Upper lobe of right lung (tissue), 1 donor: Measurements from ENCODE around the gene LIN7B. TPM values are rescaled to one million over a fixed set of nuclear protein-coding genes. Genes with fewer than 3 reads are reported as not detected.

Source experiments
- ATAC-seq: fragments of 200-7000 bp; cut with Tn5 transposase; one replicate; pipeline ENCODE4 v1.9.1; 2020; ENCODE audit warnings: mild to moderate bottlenecking, moderate library complexity
- DNase-seq: peaks from one replicate; pipeline ENCODE4 v3.0.0-alpha.2; 2020
- H3K27ac ChIP-seq: fragments of 200-600 bp; one replicate; pipeline ENCODE4 v1.8.0; 2022
- H3K27me3 ChIP-seq: fragments of 200-600 bp; one replicate; pipeline ENCODE4 v1.8.0; 2022; ENCODE audit warnings: mild to moderate bottlenecking
- H3K36me3 ChIP-seq: fragments of 200-600 bp; one replicate; pipeline ENCODE4 v1.8.0; 2022
- H3K4me1 ChIP-seq: fragments of 200-600 bp; one replicate; pipeline ENCODE4 v1.8.0; 2022
- H3K4me3 ChIP-seq: fragments of 200-600 bp; one replicate; pipeline ENCODE4 v1.8.0; 2022; ENCODE audit warnings: mild to moderate bottlenecking
- H3K9me3 ChIP-seq: fragments of 200-600 bp; one replicate; pipeline ENCODE4 v1.8.0; 2022
- CTCF ChIP-seq: fragments of 200-600 bp; IDR thresholded peaks from one replicate; pipeline ENCODE4 v1.8.0; 2022; ENCODE audit warnings: antibody characterized with exemption
- intact Hi-C: fragments of 100-400 bp; cut with DNase I; formaldehyde crosslinking; loops from one replicate; pipeline ENCODE4 v1.11.0; 2022
- total RNA-seq: library from RNA; stranded (reverse); fragmentation: NEBNext Ultra II Directional; extraction: Animal tissue kit (Norgen Biotek cat#: 25700); gene quantifications from one replicate; pipeline ENCODE4 v1.2.1, GENCODE V29; 2021
- donor health status: DM: no; HTN: yes; CAD: no; lungs with severe emphysema.

LIN7B gene
- total RNA-seq, 1 donor from 2014 or later: 12.2 TPM

DNA sequence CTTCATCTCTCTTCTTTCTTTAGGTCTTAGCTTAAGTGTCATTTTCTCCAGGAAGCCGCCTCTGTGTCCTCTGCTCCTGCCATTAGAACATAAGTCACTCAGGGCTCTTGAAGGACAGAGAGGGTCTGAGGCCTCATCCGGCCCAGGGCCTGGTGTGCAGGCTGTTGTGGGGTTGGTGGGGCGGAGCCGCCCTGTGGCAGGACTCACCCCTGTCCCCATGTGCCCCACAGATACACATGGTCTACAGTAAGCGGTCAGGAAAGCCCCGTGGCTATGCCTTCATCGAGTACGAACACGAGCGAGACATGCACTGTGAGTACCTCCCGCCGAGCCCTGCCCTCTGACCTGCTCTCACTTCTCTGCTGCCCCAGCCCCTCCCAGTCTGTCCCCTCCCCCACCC, 13.0 kb upstream of the LIN7B start:
- Histone ChIP-seq H3K4me3 (no peak overlapping the region), H3K36me3 (peaks cover 97% of the 10 kb centered on the region), H3K9me3 (no peaks in the 10 kb centered on the region), H3K27me3 (no peaks in the 10 kb centered on the region), H3K4me1 (peaks cover 3% of the 10 kb centered on the region), H3K27ac (no peak overlapping the region)
- DNase-seq (no peak), ATAC-seq (no peak)
- intact Hi-C loops: no loop called here
- no peak for TF ChIP-seq CTCF

DNA sequence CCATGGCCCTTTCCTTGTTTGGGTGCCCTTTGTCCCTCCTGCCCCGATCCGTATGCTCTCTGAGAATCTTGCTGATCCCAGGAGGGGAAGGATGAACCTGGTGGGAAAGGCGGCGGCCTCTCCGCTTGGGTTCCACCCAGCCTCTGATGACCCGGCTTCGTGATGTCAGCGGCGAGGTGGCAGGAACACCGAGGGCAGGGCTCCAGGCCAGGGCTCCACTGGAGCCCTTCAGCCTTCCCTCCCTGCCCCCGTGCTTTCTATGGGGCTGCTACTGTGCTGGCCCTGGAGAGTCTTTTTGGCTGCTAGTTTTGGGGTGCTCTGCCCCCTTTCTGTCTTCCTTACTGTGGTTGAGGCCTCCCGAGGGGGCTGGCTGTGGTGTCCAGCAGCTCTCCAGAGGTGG, 11.9 kb upstream of the LIN7B start:
- Histone ChIP-seq H3K27ac (no peak overlapping the region), H3K4me3 (no peak overlapping the region), H3K4me1 (peaks cover 3% of the 10 kb centered on the region), H3K36me3 (peaks cover 97% of the 10 kb centered on the region), H3K27me3 (no peaks in the 10 kb centered on the region), H3K9me3 (no peaks in the 10 kb centered on the region)
- ATAC-seq (no peak), DNase-seq (no peak)
- intact Hi-C loops: no loop called here
- TF ChIP-seq CTCF: no peak

- no peaks in the 10 kb centered on the region for H3K9me3 ChIP-seq
- no peak for TF ChIP-seq CTCF
- peaks cover 100% of the 10 kb centered on the region for H3K36me3 ChIP-seq
- no peaks in the 10 kb centered on the region for H3K27me3 ChIP-seq
- ATAC-seq (no peak), DNase-seq (no peak)
- intact Hi-C loops: no loop called here
- no peak overlapping the region for H3K4me3 ChIP-seq
- H3K27ac ChIP-seq: no peak overlapping the region
- no peaks in the 10 kb centered on the region for H3K4me1 ChIP-seq
These were observed 10.7 kb upstream of the LIN7B start for GRCh38 chr19:49103331-49104085.

DNA sequence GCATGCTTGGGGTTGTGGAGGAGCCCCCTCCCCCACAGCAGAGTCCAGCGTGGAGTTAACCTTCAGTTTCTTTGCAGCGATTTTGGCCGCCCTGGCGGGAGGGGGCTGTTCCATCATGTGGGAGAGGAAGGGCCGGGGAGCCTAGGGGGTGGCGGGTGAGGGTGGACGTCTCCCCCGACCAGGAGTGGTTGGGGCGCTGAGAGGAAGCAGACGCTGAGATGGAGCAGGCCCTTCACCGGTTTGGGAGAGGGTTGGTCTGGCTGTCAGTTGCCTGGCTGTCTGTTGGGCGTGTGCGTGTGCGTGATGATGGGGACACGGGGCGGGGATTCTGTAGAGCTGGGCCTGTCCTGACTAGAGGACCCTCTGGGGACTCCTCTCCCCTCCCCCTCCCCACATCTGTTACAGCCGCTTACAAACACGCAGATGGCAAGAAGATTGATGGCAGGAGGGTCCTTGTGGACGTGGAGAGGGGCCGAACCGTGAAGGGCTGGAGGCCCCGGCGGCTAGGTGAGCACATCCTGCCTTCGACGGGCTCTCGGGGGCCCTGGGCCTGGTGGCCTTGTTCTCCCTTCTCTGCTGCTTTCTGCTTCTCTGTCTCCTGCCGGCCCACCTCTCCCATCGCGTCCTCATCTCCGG, 9.8 kb upstream of the LIN7B start:
- ATAC-seq: no peak
- peaks cover 99% of the 10 kb centered on the region for H3K36me3 ChIP-seq
- DNase-seq: no peak

GRCh38 chr19:49106648-49107135, 7.5 kb upstream of the LIN7B start:
- no peak overlapping the region for H3K27ac ChIP-seq
- H3K9me3 ChIP-seq: no peaks in the 10 kb centered on the region
- no peak overlapping the region for H3K4me3 ChIP-seq
- no peaks in the 10 kb centered on the region for H3K4me1 ChIP-seq
- peak; percentile 74 for TF ChIP-seq CTCF
- no peaks in the 10 kb centered on the region for H3K27me3 ChIP-seq
- intact Hi-C loops: no loop called here
- DNase-seq: peak; percentile 78
- ATAC-seq: peak; percentile 66
- H3K36me3 ChIP-seq: peaks cover 76% of the 10 kb centered on the region

More for the DNA sequence above, 9.8 kb upstream of the LIN7B start:
- no peaks in the 10 kb centered on the region for H3K27me3 ChIP-seq
- H3K4me1 ChIP-seq: no peaks in the 10 kb centered on the region
- H3K4me3 ChIP-seq: no peak overlapping the region
- H3K27ac ChIP-seq: no peak overlapping the region
- H3K9me3 ChIP-seq: no peaks in the 10 kb centered on the region
- no peak for TF ChIP-seq CTCF
- intact Hi-C loops: no loop called here
